Medulla oblongata (tissue), 1 donor: ENCODE results near the gene SASH1.

ENCODE experiments used
- DNase-seq: peaks from one replicate; pipeline ENCODE4 v3.0.0-alpha.2; 2015; ENCODE audit errors: extremely low spot score

Gene SASH1

GRCh38 chr6:148342350-148343046 lies at the start of gene SASH1:
Gene SASH1 (plus strand): TSS chr6:148342838. CDS start chr6:148343068, 230 bp downstream.
- peak; percentile 93 for DNase-seq

GRCh38 chr6:148293181-148293995 lies 49.2 kb upstream of the SASH1 start:
- peak; percentile 65 for DNase-seq

- DNase-seq, result peak; percentile 31
Measured at GRCh38 chr6:148294059-148294458, 48.6 kb upstream of the SASH1 start.

- DNase-seq, result peak; percentile 47
Measured at GRCh38 chr6:148295261-148295887, 47.3 kb upstream of the SASH1 start.

- no peak for DNase-seq
Measured at GRCh38 chr6:148296771-148297170, 45.9 kb upstream of the SASH1 start.

GRCh38 chr6:148298683-148299082 lies 44.0 kb upstream of the SASH1 start:
- DNase-seq, result no peak

GRCh38 chr6:148303616-148304015 lies 39.0 kb upstream of the SASH1 start:
- no peak for DNase-seq

GRCh38 chr6:148304976-148305375 lies 37.7 kb upstream of the SASH1 start:
- DNase-seq, result no peak

- no peak for DNase-seq
Measured at GRCh38 chr6:148306286-148306685, 36.4 kb upstream of the SASH1 start.

- no peak for DNase-seq
Measured at GRCh38 chr6:148307405-148307804, 35.2 kb upstream of the SASH1 start.

- DNase-seq, result no peak
Measured at GRCh38 chr6:148309301-148309700, 33.3 kb upstream of the SASH1 start.

- no peak for DNase-seq
Measured at GRCh38 chr6:148311966-148312669, 30.5 kb upstream of the SASH1 start.

GRCh38 chr6:148313488-148313887 lies 29.1 kb upstream of the SASH1 start:
- no peak for DNase-seq

GRCh38 chr6:148316308-148316707 lies 26.3 kb upstream of the SASH1 start:
- DNase-seq, result no peak

- no peak for DNase-seq
Measured at GRCh38 chr6:148317051-148317450, 25.6 kb upstream of the SASH1 start.

- no peak for DNase-seq
Measured at GRCh38 chr6:148317739-148318138, 24.9 kb upstream of the SASH1 start.

- DNase-seq, result no peak
Measured at GRCh38 chr6:148322704-148323103, 19.9 kb upstream of the SASH1 start.

GRCh38 chr6:148323344-148323743 lies 19.3 kb upstream of the SASH1 start:
- DNase-seq, result no peak

GRCh38 chr6:148324297-148324985 lies 18.2 kb upstream of the SASH1 start:
- DNase-seq, result no peak

GRCh38 chr6:148325316-148326068 lies 17.1 kb upstream of the SASH1 start:
- DNase-seq, result no peak
